NCI-H446 treated with DMSO at 0.1 percent for 48 hours (cell line): Measurements from ENCODE around the gene GYG2.

ENCODE experiments used
- DNase-seq: peaks from one replicate; lab custom pipeline; 2025; lab: John Stamatoyannopoulos, UW

The GYG2 gene

DNA sequence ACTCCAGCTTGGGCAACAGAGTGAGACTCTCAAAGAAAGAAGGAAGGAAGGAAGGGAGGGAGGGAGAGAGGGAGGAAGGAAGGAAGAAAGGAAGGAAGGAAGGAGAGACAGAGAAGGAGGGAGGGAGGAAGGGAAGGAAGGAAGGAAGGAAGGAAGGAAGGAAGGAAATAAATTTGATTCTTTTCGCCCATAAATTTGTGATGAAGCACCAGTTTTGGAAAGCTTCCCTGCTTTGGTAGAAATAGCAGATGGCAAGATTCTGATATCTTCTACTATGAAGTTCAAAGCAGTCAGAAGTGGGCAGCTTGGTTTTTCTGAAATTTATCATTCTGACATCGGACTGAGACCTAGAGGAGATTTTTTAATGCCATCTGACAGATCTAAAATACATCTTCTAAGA lies 11.7 kb upstream of the GYG2 start:
- DNase-seq, result no peak

DNA sequence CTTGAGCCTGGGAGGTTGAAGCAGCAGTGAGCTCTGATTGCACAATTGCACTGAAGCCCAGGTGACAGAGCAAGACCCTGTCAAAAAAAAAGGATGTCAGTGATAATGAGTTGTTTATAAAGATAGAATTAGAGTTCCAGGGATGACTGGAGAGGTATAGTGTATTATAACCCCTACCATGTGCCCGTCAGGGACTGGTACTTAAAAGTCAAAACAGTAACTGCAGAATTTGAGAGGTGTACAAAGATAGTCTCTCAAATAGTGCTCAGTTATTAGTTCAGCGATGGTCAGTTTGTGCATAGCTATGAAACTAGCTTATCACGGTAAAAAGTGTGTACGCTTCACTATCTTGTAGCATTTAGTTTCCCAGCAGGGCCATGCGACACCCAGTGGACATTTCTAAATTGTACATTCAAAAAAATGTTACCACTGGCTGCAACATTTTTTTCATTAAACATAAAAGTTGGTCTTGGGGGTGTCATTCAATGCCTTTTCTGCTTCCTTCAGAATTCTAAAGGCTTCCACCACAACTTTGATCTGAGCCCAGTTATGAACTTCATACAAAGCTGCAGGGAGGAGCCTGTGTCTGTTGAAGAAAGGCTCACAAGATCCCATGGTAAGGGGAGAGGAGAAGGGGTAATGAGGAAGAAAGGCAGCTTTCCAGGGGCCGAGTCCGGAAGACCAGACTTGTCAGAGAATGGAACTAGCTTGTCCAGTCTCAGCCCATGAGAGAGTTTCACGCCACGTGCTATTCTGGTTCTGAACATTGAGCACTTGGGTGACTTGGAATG lies 9.2 kb upstream of the GYG2 start:
- DNase-seq, result no peak

DNA sequence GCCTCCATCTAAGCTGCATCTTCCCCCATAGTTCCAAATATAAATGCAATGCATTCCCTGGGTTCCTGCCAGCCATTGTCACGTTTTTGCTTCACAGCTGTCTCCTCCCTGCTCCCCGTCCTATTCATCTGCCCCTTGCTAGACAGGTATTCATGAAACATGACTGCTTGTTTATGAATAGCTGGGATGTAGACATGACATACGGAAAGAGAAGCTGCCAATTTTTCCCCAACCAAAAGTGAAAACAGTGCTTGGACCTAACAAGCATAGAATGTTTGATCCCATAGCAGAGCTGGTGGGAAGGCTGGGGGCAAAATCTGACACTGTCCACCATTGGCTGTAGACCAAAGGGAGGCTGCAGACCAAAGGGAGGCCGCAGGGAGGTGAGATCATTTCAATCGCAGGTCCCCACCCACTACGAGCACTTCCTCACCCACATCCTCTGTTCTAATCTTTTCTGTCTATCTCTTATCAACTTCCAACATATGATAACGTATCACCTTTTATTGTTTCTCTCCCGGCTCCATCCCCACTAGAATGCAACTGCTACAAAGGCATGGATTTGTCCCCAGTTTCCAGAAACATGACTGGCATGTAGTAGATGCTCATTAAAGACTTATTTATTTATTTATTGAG lies 8.5 kb upstream of the GYG2 start:
- DNase-seq, result no peak

DNA sequence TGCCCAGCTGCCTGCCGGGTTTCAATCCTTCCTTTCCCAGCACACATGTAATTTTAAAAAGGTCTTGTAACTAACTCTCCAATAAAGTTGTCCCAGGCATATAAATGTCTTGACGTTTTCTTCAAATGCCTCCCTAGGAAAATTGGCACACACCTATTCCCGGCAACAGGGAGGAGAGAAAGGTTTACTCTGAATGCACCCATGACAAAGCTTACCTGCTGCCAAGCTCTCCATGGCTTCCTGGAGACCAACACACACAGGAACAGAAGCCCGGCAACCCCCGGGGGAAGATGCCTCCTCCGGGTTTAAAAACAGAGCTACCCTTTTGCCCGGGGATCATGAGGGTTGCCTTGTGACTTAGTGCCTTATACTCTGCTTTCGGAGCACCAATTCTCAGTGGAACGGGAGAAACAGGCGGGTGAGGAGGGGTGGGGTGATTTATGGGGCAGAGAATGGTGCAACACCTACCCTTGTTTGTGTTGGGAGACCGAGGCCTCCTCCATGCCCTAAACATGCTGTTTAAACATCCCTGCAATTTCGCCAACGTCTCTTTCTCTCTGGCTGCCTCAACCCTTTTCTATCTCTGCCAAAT lies 4.8 kb upstream of the GYG2 start:
- DNase-seq, result no peak

DNA sequence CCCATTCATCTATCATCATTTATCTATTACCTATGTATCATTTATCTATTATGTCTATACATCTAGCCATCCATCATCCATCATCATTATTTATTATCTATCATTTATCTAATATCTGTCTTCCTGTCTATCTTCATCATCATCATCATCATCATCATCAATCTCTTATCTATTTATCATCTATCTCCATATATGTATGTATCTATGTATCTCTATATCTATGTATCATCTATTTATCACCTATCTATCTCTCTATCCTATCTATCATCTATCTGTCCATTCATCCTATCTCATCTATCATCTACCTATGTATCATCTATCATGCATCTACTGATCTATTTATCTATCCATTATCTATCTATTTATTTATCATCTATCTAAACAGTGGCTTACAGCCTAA lies 3.8 kb upstream of the GYG2 start:
- DNase-seq, result no peak

DNA sequence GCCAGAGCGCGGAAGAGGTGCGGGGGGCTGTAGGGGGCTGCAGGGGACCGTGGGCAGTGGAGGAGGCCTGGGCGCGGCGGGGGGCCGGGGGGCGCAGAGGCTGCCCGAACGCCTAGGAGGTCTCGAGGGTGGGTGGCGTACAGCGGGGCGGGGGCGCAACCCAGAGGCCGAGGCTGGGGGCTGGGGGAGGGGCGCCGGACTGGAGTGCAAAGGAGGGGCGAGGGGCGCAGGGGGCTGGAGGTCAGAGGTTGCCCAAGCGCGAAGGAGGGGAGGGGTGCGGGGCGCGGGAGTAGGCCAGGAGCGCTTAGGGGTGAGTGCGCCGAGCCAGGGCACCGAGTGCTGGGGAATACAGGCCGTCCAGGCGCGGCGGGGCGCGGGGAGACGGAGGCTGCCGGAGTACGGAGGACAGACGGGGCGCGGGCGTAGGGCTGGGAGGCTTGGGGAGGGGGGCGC lies 255 bp downstream of the GYG2 start:
- DNase-seq, result no peak

DNA sequence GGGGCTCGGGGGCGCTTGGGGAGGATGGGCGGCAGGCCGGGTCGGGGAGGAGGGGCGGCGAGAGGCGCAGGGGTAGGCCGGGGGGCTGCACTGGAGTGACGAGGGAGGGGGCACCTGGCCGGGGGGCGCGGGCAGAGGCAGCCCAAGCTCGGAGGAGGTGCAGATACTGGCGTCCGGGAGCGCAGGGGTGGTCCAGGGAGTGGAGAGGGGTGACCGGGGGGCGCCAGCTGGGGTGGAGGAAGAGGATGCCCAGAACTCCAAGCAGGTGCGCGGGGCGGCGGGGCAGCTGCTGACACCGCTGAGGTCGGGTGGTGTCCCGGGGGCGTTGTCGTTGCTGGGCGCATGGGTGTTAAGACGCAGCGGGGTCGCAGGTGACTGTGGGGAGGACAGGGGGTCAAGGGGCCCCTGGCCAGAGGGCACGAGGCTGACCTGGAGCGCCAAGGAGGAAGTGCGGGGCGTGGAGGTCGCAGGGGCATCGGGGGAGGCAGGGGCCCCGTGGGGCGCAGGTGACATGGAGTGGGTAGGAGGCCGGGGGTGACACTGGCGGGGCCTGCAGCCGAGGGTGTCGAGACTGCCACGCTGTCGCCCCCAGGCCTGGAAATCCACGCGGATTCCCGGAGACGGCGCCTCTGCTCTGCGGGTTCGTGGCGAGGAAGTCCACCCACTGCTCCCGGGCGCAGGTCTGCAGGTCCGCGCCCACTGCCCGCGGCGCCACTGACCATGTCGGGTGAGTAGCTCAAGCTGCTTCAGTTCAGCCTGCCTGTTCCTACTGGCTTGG lies 928 bp downstream of the GYG2 start:
- DNase-seq, result no peak

DNA sequence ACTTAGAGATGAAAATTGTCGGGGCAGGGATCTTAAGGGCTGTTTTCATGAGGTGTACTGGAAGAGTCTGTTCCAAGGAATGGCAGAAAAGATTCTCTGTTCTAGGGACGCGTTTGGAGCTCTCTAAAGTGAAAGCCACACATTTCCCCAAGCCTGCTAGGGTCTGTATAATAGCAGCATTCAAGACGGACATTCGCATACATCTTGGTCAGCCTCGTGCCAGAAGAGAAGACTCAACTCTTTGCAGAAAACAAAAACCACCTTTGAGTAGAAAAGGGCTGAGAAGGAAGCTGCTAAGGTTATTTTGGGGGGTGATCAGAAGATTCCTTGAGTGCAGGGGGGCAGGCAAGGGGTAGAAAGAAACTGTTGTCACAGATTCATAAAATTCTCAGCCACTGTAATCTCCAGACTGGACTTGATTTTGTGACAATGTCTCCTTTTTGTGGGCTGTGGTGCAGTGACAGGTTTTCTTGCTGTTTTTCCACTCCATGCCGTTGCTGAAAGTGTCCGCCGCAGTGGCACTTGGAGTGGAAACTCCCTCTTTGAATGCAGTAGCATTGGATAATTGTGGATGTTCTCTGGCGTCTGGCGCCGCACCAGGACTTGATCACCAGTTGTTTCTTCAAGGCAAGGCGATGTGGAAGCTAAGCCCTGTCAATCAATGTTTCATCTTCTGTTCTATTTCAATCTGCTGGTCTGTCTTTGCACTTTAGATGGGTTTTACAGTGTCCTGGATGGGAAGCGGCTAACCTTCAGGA lies 2.9 kb downstream of the GYG2 start:
- DNase-seq, result no peak

DNA sequence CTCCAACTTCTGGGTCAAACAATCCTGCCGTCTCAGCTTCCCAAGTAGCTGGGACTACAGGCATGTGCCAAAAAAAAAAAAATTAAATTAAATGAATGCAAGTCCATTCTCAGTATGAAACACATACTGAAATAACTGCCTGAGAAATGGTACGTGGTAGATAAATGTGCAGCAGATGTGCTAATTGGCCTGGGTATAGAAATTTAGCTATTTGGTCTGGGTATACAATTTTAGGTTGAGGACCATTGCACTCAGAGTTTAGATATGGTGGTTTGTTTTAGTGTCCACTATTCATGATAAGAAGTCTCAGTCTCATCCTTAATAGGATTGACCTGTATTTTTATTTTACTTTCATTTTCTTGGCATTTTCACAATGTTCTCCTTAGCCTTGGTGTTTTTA lies 9.2 kb downstream of the GYG2 start:
- DNase-seq, result no peak

DNA sequence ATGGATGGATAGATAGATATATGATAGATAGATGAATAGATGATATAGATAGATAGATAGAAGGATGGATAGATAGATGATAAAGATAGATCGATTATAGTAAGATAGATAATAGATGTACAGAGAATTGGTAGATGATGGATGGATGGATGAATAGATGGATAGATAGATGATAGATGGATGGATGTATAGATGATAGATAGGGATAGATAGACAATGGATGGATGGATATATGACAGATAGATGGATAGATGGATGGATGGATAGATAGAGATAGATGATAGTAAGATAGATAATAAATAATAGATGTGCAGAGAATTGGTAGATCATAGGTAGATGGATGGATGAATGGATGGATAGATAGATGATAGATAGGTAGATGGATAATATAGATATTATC lies 12.2 kb downstream of the GYG2 start:
- no peak for DNase-seq

DNA sequence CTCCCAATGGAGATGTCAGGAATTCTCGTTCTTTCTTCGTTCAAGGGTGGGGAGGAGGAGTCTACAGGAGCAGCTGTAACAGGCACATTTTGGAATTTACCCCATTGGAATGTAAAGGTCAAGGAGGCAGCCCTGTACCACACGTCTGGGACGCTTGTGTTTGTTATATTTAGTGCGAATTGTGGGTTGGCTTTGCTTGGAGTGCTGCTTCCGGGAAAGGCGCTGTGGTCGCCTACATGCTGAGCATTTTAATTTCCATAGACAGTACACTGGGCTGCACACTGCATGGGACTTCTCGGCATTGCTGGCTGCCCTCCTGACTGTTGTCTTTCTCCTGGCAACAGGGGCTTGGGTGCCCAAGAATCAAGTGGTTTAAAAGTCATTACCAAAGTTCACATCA lies 12.8 kb downstream of the GYG2 start:
- no peak for DNase-seq

DNA sequence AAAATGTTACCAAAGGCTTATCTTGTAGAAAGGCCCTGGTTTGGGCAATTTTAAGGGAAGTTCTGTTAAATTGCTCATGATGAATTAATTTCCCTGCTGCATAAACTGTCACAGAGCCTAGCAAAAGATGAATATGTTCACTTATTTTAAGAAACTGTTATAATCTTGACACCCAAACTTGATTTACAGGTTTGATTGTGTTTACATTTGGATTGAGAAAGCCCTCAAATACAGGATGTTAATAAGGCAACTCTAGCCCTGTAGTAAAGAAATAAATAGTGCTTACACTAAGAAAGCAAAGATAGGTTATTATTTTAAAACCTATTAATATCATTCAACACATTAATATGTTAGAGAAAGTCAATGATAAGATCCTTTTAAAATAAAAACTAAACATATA lies 18.3 kb downstream of the GYG2 start:
- no peak for DNase-seq

DNA sequence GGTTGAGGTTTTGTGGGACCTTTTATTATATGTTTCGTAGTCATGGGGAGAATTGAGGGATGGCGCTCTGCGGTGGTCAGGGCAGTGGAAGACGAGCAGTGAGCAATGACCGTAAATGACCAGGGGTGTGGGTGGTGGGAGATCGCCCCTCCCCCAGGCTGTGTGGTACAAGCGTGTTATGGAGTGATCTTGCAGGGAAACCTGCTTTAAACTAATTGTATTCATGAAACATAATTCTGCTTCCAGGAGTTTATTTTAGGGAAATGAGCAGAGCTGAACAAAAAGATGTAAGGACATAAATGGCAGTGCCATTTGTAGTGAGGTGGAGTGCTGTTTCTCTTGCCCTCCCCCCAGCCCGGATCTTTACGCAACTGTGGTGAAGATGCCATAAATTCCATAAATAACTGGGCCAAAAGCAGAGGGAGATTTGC lies 20.2 kb downstream of the GYG2 start:
- no peak for DNase-seq

DNA sequence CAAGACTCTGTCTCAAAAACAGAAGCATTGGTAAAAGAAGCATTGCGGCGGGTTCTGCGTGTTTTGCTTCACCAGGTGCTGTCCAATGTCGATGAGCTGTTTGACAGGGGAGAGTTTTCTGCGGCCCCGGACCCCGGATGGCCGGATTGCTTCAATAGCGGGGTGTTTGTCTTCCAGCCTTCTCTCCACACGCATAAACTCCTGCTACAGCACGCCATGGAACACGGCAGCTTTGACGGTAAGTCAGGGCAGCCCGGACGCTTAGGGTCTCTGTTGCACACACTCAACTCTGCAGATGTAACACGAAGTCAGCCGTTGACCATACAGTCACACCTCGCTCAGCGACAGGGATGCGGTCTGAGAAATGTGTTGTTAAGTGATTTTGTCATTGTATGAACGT lies 26.2 kb downstream of the GYG2 start:
- no peak for DNase-seq

DNA sequence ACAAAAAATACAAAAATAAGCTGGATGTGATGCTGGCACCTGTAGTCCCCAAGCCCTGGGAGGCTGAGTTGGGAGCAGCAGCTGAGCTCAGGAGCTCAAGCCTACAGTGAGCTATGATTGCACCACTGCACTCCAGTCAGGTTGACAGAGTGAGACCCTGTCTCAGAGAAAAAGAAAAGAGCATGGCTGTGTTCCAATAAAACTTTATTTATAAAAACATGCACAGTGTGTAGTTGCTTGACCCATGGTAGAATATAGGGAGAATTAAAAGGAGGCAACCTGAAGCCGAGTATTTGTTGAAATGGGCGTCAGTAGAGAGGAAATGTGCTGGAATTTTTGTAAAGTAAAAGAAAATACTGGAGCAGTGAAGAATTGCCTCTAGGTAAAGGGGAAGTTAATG lies 27.0 kb downstream of the GYG2 start:
- DNase-seq, result no peak

DNA sequence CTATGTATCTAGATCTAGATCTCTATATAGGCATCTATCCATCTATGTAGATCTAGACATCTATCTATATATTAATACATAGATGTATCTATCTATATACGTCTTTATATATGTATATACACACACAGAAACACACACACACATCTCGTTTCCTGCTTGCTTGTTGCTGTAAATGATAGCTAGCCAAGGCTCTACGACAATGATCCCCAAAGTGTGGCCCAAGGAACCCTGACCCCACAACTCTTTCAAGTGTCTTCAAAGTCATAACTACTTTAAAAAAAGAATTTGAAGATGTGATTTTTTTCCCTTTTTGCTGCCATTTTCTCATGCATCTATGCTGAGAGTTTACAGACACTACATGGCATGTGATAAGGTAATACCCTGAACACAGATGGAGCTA lies 28.8 kb downstream of the GYG2 start:
- no peak for DNase-seq

DNA sequence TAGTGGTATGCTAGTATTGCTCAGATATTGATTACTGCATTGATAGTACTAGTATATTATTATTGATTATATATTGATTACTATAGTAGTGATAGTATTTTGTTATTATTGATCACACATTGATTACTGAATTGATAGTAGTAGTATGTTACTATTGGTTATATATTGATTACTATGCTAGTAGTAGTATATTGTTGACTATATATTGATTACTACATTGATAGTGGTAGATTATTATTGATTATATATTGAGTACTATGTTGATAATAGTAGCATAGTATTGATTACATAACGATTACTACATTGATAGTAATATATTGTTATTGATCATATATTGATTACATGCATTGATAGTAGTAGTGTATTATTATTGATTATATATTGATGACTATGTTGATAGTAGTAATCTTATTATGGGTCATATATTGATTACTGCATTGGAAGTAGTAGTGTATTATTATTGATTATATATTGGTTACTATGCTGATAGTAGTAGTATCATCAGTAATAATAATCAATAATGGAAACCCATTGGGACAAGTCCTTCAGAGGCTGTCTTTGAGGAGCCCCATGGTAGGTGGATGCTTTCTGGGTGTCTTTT lies 30.6 kb downstream of the GYG2 start:
- DNase-seq, result no peak

DNA sequence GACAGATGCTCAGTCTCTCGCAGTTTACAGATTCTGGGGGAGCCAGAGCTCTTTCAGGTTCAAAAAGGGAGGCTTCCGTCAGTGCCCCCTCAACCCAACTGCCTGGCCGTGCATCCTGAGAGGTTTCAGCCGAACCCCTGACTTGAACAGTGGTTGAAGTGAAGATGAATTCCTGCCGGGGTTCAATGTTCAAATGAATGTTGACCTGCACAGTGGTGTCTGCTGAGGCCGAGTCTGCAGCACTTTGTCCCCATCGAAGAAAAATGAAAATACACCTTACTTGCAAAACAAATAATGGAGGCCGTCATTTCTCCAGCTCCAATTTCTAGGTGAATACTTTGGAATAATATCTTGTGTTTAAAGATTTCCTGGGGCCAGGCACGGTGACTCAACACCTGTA lies 33.7 kb downstream of the GYG2 start:
- no peak for DNase-seq

DNA sequence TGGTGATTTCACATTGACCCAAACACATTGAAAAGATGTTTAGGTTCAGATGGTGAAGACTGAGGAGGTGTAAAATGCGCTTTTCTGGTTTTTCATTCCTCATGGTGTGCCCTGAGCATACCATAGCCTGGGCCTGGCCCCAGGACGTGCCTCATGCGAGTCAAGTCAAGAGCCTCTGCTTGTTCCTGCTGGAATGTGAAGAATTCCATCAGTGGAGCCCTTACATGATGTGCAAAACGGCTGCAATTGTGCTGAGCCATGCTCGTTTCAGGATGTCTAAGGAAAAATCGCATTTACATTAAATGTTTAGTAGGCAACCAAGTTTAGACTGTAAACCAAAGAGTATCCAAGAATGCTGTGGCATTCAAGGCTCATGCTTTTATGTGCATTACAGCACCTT lies 34.9 kb downstream of the GYG2 start:
- DNase-seq, result no peak

DNA sequence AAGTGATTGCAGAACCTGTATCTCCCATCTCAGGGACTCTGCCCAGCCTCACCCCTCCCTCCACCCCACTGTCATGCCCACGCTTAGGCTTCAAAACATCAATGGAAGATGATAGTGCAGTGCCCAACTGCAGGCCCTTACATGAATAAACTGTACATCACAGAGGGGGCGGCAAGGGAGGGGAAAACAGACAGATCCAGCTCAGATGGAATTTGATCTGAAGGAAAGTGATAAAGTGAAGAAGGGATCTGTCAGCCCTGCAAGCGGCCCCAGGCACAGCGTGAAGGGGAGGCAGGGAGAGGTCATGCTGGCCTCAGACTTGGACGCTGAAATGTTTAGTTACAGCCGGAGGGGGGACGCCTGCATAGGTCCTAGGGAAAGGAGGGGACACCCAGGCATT lies 38.5 kb downstream of the GYG2 start:
- DNase-seq, result no peak

DNA sequence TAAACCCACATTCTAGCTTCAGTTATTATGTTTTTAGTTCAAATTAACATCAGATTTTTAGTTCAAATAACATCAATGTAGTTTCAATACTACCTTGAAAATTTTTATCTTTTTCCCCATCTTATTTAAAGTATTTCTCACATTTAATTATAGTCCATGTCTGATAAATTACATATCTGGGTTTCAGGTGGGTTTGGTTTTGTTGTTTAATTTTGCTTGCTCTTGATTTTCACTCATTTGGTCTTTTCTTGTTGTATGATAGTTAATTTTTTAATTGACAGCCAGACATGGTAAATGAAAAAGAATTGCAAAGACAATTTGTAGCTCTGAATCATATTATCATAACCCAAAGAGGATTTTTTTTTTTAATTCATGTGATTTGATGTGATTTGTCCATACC lies 41.9 kb downstream of the GYG2 start:
- DNase-seq, result no peak

DNA sequence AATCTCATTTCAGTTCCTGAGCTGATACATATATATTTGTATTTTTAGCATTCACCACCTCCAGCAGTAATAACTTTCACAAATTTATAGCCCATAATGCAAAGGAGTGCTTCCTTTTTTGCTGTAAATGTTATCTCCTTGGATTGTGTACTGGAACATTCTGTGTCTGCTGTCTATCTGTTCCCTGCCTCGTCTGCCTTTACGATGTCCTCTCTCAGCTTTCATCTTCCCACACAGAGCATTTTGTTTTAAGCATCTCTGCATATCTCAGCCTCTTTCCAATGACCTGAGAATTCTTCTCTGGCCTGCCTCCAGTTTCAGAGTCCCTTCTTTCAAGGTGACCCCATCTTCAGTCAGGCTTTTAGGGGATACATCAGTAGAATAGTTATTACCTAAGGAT lies 43.1 kb downstream of the GYG2 start:
- DNase-seq, result no peak
